Heart left ventricle (tissue), 13 donors: Measurements from ENCODE around the gene SLC2A4.

Source experiments
- CTCF ChIP-seq, 12 donors: fragments of 200-600 bp; sonication (generic) in 4 of 12; IDR thresholded peaks; one replicate each; pipeline versions ENCODE4 v1.5.0 to v1.8.0; 2018 to 2022; ENCODE audit warnings: antibody characterized with exemption in 12 of 12, mild to moderate bottlenecking in 5 of 12
- POLR2A ChIP-seq, 2 donors: fragments of 450-650 bp; IDR thresholded peaks; one replicate each; pipeline ENCODE4 v1.6.1; 2017; ENCODE audit warnings: antibody characterized with exemption in 2 of 2, mild to moderate bottlenecking in 2 of 2, moderate library complexity in 2 of 2
- donor health status: ischemic (EF 13 %, LVEDD 7.1; RV severe dilation, severe dysfunction).
- donor health status: DM: no; HTN: yes; CAD: no.
- donor health status: DM: no; HTN: no; CAD: no.
- donor health status: ischemic (EF 25% LVEDD 6.9; RV normal size, moderate dysfunction).
- donor health status: ischemic (EF 25% LVEDD 5.7; RV mildly dilated, moderate dysfunction).
- donor health status: ischemic (EF 35%, LVEDD 5.7; RV mildly dilated, moderate dysfunction).
- donor health status: nonischemic (EF 11% LVEDD 7.7; RV severe dilation, severe dysfunction).
- donor health status: DM: yes; HTN: yes; CAD: no.
- donor health status: PGD.
- donor health status: ischemic (EF 29% LVEDD 5.4; RV normal size, mild dysfunction).
- donor health status: nonischemic (EF 23%, LVEDD 6.1; RV moderate dilation, normal function).

- TF ChIP-seq CTCF (IDR thresholded peaks at IDR 0.05) (no peak), POLR2A (IDR thresholded peaks at IDR 0.05) (no peak)
Measured at GRCh38 chr17:7332111-7332510, 50.6 kb downstream of the SLC2A4 start.
